K562 (cell line): ENCODE measurements around the gene STIL. TPM values are rescaled to one million over a fixed set of nuclear protein-coding genes. Genes with fewer than 3 reads are reported as not detected.

Experiments used
- C11orf30 ChIP-seq: fragments of 450-650 bp; IDR thresholded peaks from 2 replicates; pipeline ENCODE4 v1.6.1; 2016; ENCODE audit warnings: low read depth, mild to moderate bottlenecking
- CEBPG ChIP-seq, 3 experiments: fragments of 200-800 bp in 1 of 3; sonication (Bioruptor generic) in 1 of 3; sonication (generic) in 1 of 3; formaldehyde crosslinking in 1 of 3; IDR thresholded peaks in 2 of 3; conservative IDR thresholded peaks in 1 of 3; 2 replicates each; pipeline versions ENCODE4 v1.6.1 to v1.8.0; 2016 to 2022; ENCODE audit warnings: missing compliant biosample characterization in 2 of 3, missing genetic modification characterization in 2 of 3, mild to moderate bottlenecking in 1 of 3, missing genetic modification reagents in 1 of 3
- CREB1 ChIP-seq, 2 experiments: sonication (generic) in 1 of 2; formaldehyde crosslinking in 1 of 2; IDR thresholded peaks; 2 replicates each; pipeline versions ENCODE4 v1.6.1 to v1.8.0; 2012 to 2022; ENCODE audit warnings: inconsistent platforms in 1 of 2, mild to moderate bottlenecking in 1 of 2, missing genetic modification reagents in 1 of 2, moderate library complexity in 1 of 2
- HEY1 ChIP-seq: fragments of 250-450 bp; sonication (Bioruptor Pico); IDR thresholded peaks from 2 replicates; pipeline ENCODE4 v1.5.0; 2020; ENCODE audit warnings: mild to moderate bottlenecking, moderate library complexity, borderline replicate concordance
- KLF1 ChIP-seq: fragments of 450-650 bp; IDR thresholded peaks from 2 replicates; pipeline ENCODE4 v1.6.1; 2016; ENCODE audit warnings: missing genetic modification characterization, missing compliant biosample characterization
- POLR2H ChIP-seq: IDR thresholded peaks from 2 replicates; pipeline ENCODE4 v1.6.1; 2016; ENCODE audit warnings: missing genetic modification characterization, low read depth, mild to moderate bottlenecking, control low read depth, missing compliant biosample characterization, moderate library complexity
- SNRNP70 ChIP-seq: fragments of 200-400 bp; formaldehyde crosslinking; optimal IDR thresholded peaks from 2 replicates; pipeline ENCODE3; 2017; ENCODE audit warnings: low read depth, low read length
- SRSF3 ChIP-seq: fragments of 200-400 bp; formaldehyde crosslinking; IDR thresholded peaks from 2 replicates; pipeline ENCODE4 v1.6.1; 2016; ENCODE audit warnings: mild to moderate bottlenecking, low read length, moderate library complexity; ENCODE audit not compliant: insufficient read depth
- STAG1 ChIP-seq: sonication (generic); formaldehyde crosslinking; IDR thresholded peaks from 2 replicates; pipeline ENCODE4 v1.5.0; 2020; ENCODE audit warnings: missing genetic modification reagents, borderline replicate concordance
- TEAD4 ChIP-seq, 2 experiments: sonication (generic) in 1 of 2; formaldehyde crosslinking in 1 of 2; IDR thresholded peaks; 2 replicates each; pipeline versions ENCODE4 v1.6.1 to v1.8.0; 2012 to 2022; ENCODE audit warnings: borderline replicate concordance in 1 of 2, inconsistent platforms in 1 of 2, low read length in 1 of 2, mild to moderate bottlenecking in 1 of 2, missing genetic modification reagents in 1 of 2
- ZFP91 ChIP-seq: sonication (generic); formaldehyde crosslinking; IDR thresholded peaks from 2 replicates; pipeline ENCODE4 v1.8.0; 2022; ENCODE audit warnings: mild to moderate bottlenecking, missing genetic modification reagents
- ZNF707 ChIP-seq: fragments of 250-450 bp; sonication (Bioruptor Pico); conservative IDR thresholded peaks from 2 replicates; pipeline ENCODE4 v1.8.0; 2022; ENCODE audit warnings: inconsistent platforms, mild to moderate bottlenecking, moderate library complexity
- ZNF830 ChIP-seq: fragments of 250-450 bp; sonication (Bioruptor Pico); IDR thresholded peaks from 2 replicates; pipeline ENCODE4 v1.5.0; 2021; ENCODE audit warnings: mild to moderate bottlenecking
- ZSCAN32 ChIP-seq: fragments of 450-650 bp; formaldehyde crosslinking; IDR thresholded peaks from 2 replicates; pipeline ENCODE4 v1.4.0; 2020; ENCODE audit warnings: mild to moderate bottlenecking, moderate library complexity
- polyA plus RNA-seq, 8 experiments: library from polyadenylated mRNA; depleted of rRNA in 4 of 8; stranded (reverse) in 5 of 8; unstranded in 3 of 8; fragments of >200 nt; fragmentation: Nextera tagmentation in 2 of 8; fragmentation: Illumina TruSeq in 1 of 8; extraction: Ambion mirVana in 2 of 8; extraction: Trizol in 1 of 8; gene quantifications; 2 replicates each; pipeline versions ENCODE4 v1.2.1 to v1.2.3, GENCODE V29; 2011 to 2014; ENCODE audit warnings: inconsistent platforms in 1 of 8, missing spikeins in 1 of 8
- total RNA-seq, 7 experiments: library from RNA; depleted of rRNA in 6 of 7; stranded (reverse); fragments of >200 nt in 6 of 7; fragmentation: Illumina TruSeq in 2 of 7; extraction: Trizol in 2 of 7; gene quantifications; 2 replicates each; pipeline versions ENCODE4 v1.2.1 to v1.2.3, GENCODE V29; 2011 to 2021; ENCODE audit warnings: low replicate concordance in 1 of 7
- TF ChIP-seq, protein P1 (sequence below), 3 experiments: fragments of 200-800 bp in 1 of 3; fragments of 250-450 bp in 1 of 3; fragments of 450-650 bp in 1 of 3; sonication (Bioruptor Pico) in 1 of 3; sonication (Bioruptor generic) in 1 of 3; formaldehyde crosslinking in 1 of 3; IDR thresholded peaks; 2 replicates each; pipeline versions ENCODE4 v1.6.1 to v1.8.0; 2016 to 2022; ENCODE audit warnings: mild to moderate bottlenecking in 2 of 3, missing genetic modification characterization in 2 of 3, missing compliant biosample characterization in 1 of 3, moderate library complexity in 1 of 3
- TF ChIP-seq, protein P2 (sequence below): sonication (generic); formaldehyde crosslinking; IDR thresholded peaks from 2 replicates; pipeline ENCODE4 v1.8.0; 2023; ENCODE audit warnings: mild to moderate bottlenecking, missing genetic modification reagents

Gene STIL
- total and polyA plus RNA-seq, 9 of the 15 experiments (the other 6 are each of a cell fraction or from before 2014, with no cell fraction given) = 10.5 to 77.4 (median 39.6) TPM

- TF ChIP-seq TEAD4 (IDR thresholded peaks at IDR 0.05; ENCODE audit: low read length) = peak; percentile 97
- no peak for TF ChIP-seq TEAD4 (CRISPR knock-in tag; IDR thresholded peaks at IDR 0.05; ENCODE audit: borderline replicate concordance)
- TF ChIP-seq, protein P1, sequence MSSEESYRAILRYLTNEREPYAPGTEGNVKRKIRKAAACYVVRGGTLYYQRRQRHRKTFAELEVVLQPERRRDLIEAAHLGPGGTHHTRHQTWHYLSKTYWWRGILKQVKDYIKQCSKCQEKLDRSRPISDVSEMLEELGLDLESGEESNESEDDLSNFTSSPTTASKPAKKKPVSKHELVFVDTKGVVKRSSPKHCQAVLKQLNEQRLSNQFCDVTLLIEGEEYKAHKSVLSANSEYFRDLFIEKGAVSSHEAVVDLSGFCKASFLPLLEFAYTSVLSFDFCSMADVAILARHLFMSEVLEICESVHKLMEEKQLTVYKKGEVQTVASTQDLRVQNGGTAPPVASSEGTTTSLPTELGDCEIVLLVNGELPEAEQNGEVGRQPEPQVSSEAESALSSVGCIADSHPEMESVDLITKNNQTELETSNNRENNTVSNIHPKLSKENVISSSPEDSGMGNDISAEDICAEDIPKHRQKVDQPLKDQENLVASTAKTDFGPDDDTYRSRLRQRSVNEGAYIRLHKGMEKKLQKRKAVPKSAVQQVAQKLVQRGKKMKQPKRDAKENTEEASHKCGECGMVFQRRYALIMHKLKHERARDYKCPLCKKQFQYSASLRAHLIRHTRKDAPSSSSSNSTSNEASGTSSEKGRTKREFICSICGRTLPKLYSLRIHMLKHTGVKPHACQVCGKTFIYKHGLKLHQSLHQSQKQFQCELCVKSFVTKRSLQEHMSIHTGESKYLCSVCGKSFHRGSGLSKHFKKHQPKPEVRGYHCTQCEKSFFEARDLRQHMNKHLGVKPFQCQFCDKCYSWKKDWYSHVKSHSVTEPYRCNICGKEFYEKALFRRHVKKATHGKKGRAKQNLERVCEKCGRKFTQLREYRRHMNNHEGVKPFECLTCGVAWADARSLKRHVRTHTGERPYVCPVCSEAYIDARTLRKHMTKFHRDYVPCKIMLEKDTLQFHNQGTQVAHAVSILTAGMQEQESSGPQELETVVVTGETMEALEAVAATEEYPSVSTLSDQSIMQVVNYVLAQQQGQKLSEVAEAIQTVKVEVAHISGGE (CRISPR knock-in tag; IDR thresholded peaks at IDR 0.05) = peak in 1 of 3 experiments; percentile 89; a peak in 2 of 6 replicates
- no peak for TF ChIP-seq ZFP91
- TF ChIP-seq ZNF830 (CRISPR knock-in tag) = no peak
- peak; percentile 82 for TF ChIP-seq CREB1 (IDR thresholded peaks at IDR 0.05)
- TF ChIP-seq CREB1 (CRISPR knock-in tag; IDR thresholded peaks at IDR 0.05) = peak; percentile 73; the same call in 1 of the 2 replicates
- no peak for TF ChIP-seq CEBPG (CRISPR knock-in tag; IDR thresholded peaks at IDR 0.05)
- no peak for TF ChIP-seq CEBPG (tag; conservative IDR thresholded peaks at IDR 0.05 in 1 of 2, IDR thresholded peaks at IDR 0.05 in 1 of 2)
- TF ChIP-seq STAG1 (CRISPR knock-in tag) = no peak
- TF ChIP-seq, protein P2, sequence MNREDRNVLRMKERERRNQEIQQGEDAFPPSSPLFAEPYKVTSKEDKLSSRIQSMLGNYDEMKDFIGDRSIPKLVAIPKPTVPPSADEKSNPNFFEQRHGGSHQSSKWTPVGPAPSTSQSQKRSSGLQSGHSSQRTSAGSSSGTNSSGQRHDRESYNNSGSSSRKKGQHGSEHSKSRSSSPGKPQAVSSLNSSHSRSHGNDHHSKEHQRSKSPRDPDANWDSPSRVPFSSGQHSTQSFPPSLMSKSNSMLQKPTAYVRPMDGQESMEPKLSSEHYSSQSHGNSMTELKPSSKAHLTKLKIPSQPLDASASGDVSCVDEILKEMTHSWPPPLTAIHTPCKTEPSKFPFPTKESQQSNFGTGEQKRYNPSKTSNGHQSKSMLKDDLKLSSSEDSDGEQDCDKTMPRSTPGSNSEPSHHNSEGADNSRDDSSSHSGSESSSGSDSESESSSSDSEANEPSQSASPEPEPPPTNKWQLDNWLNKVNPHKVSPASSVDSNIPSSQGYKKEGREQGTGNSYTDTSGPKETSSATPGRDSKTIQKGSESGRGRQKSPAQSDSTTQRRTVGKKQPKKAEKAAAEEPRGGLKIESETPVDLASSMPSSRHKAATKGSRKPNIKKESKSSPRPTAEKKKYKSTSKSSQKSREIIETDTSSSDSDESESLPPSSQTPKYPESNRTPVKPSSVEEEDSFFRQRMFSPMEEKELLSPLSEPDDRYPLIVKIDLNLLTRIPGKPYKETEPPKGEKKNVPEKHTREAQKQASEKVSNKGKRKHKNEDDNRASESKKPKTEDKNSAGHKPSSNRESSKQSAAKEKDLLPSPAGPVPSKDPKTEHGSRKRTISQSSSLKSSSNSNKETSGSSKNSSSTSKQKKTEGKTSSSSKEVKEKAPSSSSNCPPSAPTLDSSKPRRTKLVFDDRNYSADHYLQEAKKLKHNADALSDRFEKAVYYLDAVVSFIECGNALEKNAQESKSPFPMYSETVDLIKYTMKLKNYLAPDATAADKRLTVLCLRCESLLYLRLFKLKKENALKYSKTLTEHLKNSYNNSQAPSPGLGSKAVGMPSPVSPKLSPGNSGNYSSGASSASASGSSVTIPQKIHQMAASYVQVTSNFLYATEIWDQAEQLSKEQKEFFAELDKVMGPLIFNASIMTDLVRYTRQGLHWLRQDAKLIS (CRISPR knock-in tag) = no peak; the same call in 1 of the 2 replicates
- peak; percentile 88; the same call in 1 of the 2 replicates for TF ChIP-seq HEY1 (CRISPR knock-in tag)
- TF ChIP-seq SRSF3 = no peak
- no peak for TF ChIP-seq ZNF707 (CRISPR knock-in tag)
- no peak for TF ChIP-seq ZSCAN32 (CRISPR knock-in tag)
- no peak for TF ChIP-seq C11orf30
- peak; percentile 62; the same call in 1 of the 2 replicates for TF ChIP-seq KLF1 (tag)
- no peak for TF ChIP-seq POLR2H (tag)
- TF ChIP-seq SNRNP70 = no peak
These were observed 81.6 kb downstream of the STIL start, which contains the start of gene TAL1 (continued) for GRCh38 chr1:47232187-47232874.
